RWPE1 (cell line): ENCODE results near the gene DSCAML1.

ENCODE experiments used
- CTCF ChIA-PET: fragments of 350-600 bp; sonication (Branson Sonifier 250); formaldehyde crosslinking; extraction: SDS; loops from one replicate; lab custom pipeline; 2021; lab: Yijun Ruan, JAX
- POLR2A ChIA-PET: fragments of 400-600 bp; formaldehyde crosslinking; extraction: SDS; loops from one replicate; lab custom pipeline; 2020; ENCODE audit warnings: antibody characterized with exemption; ENCODE audit not compliant: low non-redundant PET; lab: Yijun Ruan, JAX
- DNase-seq: peaks from one replicate; pipeline ENCODE4 v3.0.0; 2012; ENCODE audit warnings: low spot score
- H3K27ac ChIP-seq: fragments of 450-650 bp; 2 replicates; pipeline ENCODE4 v1.5.1; 2017
- TF ChIP-seq, protein P1 (sequence below): fragments of 450-650 bp; conservative IDR thresholded peaks from 2 replicates; pipeline ENCODE4 v1.5.1; 2017; ENCODE audit warnings: low read depth, mild to moderate bottlenecking

Gene DSCAML1

DNA sequence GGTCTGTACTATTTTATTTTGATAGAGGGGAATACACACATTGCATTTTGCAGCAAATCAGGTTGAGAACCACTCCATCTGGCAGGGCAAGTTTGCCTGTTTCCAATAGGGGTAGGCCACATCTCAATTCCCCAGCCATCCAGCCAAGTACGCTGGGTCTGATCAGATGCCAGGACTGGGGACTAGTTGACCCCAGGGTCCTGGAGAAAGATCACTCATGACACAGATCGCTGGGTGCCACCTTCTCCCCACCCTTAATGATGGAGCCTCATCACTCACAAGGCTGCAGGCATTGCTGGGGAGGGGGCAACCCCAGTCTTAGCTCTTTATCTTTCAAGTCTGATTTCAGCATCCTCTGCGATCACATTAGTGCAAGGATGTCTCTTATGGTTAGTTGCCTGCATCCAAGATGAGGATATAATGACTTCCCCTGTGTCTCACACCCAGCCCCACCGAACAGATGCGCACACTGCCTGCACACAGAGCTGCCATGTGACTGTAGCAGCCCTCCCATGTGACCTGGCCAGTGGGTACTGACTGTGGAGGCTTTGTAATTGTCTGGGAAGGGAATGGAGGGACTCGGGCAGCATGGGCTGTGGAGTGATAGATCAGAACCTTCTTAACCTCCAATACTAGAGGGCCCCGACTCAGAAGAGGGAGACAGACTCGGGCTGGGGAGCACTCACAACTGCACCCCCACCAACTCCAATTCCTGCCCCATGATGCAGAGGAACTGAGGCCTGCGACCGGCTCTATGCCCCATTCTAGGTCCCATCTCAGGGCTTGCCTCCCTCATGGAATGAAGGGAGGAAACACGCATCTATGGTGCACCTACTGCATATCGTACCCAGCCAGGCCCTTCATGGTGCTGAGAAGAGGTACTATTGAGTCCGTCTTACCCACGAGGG is 155.8 kb downstream of the DSCAML1 start:
- ChIA-PET POLR2A (no interaction called here), CTCF (no interaction called here)
- no peak for DNase-seq
- TF ChIP-seq, protein P1, sequence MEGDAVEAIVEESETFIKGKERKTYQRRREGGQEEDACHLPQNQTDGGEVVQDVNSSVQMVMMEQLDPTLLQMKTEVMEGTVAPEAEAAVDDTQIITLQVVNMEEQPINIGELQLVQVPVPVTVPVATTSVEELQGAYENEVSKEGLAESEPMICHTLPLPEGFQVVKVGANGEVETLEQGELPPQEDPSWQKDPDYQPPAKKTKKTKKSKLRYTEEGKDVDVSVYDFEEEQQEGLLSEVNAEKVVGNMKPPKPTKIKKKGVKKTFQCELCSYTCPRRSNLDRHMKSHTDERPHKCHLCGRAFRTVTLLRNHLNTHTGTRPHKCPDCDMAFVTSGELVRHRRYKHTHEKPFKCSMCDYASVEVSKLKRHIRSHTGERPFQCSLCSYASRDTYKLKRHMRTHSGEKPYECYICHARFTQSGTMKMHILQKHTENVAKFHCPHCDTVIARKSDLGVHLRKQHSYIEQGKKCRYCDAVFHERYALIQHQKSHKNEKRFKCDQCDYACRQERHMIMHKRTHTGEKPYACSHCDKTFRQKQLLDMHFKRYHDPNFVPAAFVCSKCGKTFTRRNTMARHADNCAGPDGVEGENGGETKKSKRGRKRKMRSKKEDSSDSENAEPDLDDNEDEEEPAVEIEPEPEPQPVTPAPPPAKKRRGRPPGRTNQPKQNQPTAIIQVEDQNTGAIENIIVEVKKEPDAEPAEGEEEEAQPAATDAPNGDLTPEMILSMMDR = no peak
- no peak overlapping the region for H3K27ac ChIP-seq

DNA sequence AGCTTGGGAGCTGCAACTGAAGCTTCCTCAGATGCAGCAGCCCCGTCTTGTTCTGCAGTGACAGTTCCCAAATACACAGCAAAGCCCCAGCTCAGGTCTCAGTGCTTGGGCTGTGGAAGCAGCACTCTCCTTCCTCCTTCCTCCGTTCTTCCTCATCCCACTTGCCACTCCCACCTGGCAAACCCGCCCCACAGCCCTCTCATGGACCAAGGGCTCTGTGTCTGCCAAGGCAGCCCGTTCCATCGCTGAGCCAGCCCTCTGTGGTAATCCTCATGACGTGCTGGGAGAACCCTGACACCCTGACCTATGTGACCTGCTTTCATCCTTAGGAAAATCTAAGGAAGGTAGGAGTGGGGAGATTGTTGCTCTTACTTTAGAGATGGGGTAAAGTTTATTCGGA is 157.0 kb downstream of the DSCAML1 start:
- POLR2A ChIA-PET = no interaction called here
- TF ChIP-seq, protein P1 = no peak
- no peak overlapping the region for H3K27ac ChIP-seq
- no peak for DNase-seq
- CTCF ChIA-PET = interaction anchor here (0.7 kb wide), 1 partner anchor 417 kb away, joined by 3 read pairs; no protein-coding TSS in a partner anchor

DNA sequence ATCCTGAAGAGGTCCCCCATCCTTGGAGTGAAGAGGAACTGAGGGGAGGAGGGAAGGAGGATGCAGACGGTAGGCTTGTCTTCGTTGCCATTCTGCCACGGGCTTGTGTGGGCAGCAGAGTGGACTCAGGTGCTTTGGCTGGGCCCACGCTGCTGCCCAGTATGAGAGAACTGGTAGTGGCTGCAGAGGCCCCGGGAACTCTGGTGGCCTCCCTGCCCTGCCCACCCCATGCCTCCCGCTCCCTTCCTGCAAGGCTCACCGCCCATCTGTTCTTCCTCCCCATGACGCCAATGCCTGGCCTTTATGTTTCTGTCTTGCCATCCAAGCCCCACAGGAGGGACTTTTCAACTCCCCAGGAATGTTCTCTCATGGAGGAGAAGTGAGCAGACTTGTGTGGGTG is 157.4 kb downstream of the DSCAML1 start:
- DNase-seq = no peak
- ChIA-PET CTCF (interaction anchor here (0.7 to 0.9 kb wide), 2 partner anchors 13 to 417 kb away, joined by 3 to 4 read pairs; no protein-coding TSS in a partner anchor), POLR2A (no interaction called here)
- TF ChIP-seq, protein P1 = no peak
- H3K27ac ChIP-seq = no peak overlapping the region

DNA sequence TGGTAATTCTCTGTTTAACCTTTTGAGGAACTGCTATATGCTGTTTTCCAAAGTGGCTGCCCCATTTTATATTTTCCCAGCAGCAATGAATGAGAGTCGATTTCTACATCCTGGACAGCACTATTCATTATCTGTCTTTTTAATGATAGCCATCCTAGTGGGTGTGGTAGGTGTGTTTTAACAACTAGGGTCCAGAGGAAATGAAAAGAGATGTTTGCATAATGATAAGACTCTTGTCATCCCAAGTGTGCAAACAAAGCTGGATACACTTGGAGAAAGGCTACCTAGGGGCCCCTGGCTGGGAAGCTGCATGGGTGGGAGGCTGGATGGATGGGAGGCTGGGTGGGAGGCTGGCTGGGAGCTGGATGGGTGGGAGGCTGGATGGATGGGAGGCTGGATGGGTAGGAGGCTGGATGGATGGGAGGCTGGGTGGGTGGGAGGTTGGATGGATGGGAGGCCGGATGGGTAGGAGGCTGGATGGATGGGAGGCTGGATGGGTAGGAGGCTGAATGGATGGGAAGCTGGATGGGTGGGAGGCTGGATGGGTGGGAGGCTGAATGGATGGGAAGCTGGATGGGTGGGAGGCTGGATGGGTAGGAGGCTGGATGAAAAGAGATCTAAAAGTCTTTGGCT is 158.0 kb downstream of the DSCAML1 start:
- POLR2A ChIA-PET = no interaction called here
- CTCF ChIA-PET = interaction anchor here (0.9 kb wide), 1 partner anchor 13 kb away, joined by 4 read pairs; no protein-coding TSS in a partner anchor
- no peak for DNase-seq

DNA sequence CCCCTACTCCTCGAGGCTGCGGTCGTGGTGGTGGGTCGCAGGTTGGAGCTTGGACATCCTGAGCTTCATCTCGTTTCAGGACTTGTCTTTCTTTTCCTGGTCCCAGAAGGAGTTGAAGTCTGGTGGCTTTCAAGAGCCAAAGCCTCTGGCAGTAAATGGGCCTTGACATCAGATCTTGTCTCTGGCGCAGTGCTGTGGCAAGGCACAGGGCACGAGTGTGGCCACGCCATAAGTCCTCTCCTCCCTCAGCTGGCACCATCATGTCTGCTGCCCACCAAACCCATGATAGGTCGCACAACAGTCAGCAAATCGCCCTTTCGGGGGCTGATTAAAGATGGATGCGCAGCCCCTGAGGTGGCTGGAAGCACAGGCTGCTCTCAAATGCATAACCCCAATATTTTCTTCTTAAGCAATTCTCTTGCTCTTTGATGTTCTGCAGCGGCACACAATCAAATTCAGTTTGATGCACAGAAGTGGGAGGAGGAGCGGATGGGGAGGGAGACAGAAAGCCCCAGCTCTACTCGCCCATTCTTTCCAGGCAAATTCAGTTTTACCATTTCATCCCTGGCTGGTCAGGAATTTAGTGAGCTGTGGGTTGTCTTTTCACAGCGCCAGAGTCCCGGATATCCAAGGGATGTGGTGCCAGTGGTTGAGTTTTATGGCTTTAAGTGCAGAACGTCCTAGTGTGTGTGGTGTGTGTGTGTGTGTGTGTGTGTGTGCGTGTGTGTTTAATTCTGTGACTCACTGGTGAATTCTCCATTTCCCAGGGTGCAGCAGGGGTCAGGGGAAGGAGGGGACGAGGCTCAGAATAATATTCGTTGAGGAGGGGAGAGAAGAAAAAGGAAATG is 162.0 kb downstream of the DSCAML1 start:
- ChIA-PET CTCF (interaction anchor here (1.0 to 2.4 kb wide), 2 partner anchors 209 to 419 kb away, joined by 3 to 8 read pairs; no protein-coding TSS in a partner anchor), POLR2A (no interaction called here)
- DNase-seq = no peak
- H3K27ac ChIP-seq = no peak overlapping the region
- TF ChIP-seq, protein P1 = no peak

More for the DNA sequence above, 158.0 kb downstream of the DSCAML1 start:
- TF ChIP-seq, protein P1 = no peak
- H3K27ac ChIP-seq = no peak overlapping the region
